DMS114 treated with DMSO at 0.1 percent for 48 hours (cell line): ENCODE results near the gene KRTAP10-6.
"Not testable (repeated sequence)": the region's sequence is repeated elsewhere in the genome, so short reads cannot be mapped to it uniquely, and the experiment has no call there.

Experiments used
- DNase-seq: peaks from one replicate; lab custom pipeline; 2025; ENCODE audit not compliant: unreplicated experiment; lab: John Stamatoyannopoulos, UW

Gene KRTAP10-6

DNA sequence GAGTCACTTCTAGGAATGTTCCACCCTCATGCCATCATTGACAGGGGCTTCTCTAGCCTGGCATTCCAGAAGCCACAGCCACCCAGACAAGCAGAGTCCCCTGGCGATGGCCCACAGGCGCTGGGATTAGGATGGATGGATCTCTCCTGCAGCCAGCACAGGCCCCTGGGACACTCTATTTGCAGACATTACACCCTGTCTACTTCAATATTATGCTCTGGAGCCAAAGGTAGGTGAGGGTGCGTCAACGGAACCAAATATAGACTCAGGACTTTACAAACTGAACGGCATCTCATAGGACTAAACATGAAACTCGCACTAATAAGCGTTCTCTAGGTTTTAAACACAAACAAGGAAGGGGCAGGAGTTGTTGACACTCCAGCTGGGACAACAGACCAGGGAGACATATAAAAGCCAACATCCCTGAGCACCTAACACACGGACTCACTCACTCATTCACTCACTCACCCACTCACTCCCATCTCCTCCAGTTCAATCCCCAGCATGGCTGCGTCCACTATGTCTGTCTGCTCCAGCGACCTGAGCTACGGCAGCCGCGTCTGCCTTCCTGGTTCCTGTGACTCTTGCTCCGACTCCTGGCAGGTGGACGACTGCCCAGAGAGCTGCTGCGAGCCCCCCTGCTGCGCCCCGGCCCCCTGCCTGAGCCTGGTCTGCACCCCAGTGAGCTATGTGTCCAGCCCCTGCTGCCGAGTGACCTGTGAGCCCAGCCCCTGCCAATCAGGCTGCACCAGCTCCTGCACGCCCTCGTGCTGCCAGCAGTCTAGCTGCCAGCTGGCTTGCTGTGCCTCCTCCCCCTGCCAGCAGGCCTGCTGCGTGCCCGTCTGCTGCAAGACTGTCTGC lies 8.0 kb upstream of the KRTAP10-6 start, which contains the start of gene KRTAP10-7:
Gene KRTAP10-7, plus strand, starts transcription at position 480 of the 861 bp plus-strand sequence. Its CDS starts 25 bp downstream, at position 505.
- not testable (repeated sequence) for DNase-seq

DNA sequence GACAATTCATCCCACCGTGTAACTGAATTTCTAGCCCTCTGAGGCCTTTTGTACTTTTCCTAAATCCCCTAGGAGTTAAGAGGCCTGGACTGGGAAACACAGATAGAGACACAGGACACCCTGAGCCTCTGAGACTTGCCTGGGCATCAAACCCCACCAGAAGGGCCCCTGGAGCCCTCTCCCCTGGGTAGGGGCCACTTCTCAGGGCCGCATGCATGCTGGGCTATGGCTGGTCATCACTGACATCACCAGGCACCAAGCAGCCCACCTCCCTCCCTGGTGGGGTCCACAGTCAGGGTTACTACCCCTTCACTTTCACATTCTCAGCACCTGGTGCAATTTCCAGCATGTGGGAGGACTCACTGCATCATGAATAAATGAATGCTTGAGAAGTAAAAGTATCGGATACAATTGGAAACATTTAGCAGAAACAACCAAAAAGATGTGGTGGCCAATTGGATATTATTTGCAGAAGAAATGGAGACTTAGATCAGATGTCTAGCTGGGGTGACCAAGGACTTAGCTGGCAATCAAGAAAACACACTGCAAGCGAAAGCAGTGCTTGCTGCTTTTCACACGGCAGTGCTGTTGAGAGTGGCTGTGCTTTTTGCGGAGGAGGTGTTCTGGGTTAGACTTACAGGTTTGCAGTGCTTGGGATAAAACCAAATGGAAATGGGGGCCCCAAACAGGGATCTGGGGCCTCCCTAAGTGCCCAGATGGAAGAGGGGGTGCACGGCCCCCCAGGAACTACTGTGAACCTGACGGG lies 7.1 kb upstream of the KRTAP10-6 start:
- DNase-seq: no peak

DNA sequence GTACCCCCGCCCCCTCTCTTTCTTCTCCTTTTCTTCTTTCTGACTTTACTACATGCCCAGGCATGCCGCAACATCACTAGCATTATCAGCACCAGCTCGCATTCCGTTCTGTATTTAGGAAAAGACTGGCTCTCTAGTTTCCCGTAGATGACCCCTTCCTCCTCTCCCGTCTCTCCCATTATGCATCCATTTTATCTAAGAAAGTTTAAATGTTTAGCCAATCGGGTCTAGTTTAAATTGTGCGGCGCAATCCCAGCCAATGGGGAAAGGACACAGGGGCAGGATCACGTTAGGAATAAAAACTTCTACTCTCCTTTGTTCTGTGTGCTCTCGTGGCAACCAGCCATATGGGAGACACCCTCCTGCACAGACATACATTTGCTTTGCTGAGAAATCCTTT lies 5.8 kb upstream of the KRTAP10-6 start:
- DNase-seq: no peak

DNA sequence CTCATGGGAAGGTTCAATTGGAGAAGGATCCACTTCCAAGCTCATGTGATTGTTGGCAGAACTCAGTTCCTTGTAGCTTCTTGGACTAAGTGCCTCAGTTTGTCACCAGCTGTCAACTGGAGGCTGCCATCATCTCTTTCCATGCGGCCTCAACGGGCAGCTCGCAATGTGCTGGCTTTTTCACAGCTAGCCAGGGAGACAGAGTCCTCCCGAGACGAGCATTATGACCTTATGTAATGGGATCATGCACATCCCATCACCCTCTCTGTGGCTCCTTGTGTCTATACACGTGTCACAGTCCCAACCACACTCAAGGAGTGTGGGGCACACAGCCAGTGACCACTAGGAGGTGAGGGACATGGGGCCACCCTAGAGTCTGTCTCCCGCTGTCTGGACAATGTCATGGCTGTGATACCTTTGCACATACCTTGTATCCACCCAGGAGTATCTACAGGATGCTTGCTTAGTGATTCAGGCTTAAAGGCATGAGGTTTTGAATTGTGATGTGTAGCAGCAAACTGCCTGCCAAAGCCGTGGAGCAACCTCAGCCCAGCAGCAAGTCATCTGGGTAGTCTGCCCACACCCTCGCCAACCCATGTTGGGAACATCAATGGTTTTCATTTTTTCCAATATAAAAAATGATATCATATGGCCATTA lies 3.9 kb upstream of the KRTAP10-6 start:
- DNase-seq: no peak

DNA sequence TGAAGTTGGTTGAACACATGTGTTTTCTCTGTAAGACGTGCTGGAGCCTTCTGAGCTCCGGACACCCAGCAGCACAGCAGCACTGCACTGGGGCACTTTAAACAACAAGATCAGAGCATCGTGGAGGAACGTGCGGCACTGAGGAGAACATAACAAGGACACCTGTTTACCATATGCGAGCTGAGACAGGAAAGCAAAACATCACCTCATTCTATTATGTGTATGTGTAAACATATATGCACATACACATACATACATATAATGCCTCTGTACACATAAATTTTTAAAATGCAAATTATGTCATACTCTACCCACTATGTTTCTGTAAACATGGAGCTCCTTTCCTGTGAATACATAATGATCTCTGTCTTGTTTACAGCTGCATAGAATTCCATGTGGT lies 3.2 kb upstream of the KRTAP10-6 start:
- no peak for DNase-seq

DNA sequence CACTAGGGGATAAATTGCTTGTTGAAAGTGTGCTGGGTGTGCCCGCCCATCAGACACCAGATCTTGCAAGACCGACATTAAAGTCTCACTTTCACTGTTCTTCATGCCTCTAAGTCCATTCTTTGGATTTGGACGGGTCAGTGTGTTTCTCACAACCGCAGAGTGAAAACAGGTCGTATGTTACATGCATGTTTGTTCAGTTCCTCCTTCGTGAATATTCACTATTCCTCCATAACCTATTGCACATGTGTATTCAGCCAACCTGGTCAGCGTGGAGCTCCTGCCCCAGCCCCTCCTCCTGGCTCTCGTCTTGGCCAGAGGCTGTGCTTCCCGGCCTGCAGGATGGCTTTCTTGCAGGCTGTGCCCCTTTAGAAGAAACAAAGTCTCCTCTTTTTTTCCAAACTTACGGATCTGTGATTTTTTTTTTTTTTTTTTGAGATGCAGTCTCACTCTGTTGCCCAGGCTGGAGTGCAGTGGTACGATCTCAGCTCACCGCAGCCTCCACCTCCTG lies 2.2 kb upstream of the KRTAP10-6 start:
- no peak for DNase-seq

DNA sequence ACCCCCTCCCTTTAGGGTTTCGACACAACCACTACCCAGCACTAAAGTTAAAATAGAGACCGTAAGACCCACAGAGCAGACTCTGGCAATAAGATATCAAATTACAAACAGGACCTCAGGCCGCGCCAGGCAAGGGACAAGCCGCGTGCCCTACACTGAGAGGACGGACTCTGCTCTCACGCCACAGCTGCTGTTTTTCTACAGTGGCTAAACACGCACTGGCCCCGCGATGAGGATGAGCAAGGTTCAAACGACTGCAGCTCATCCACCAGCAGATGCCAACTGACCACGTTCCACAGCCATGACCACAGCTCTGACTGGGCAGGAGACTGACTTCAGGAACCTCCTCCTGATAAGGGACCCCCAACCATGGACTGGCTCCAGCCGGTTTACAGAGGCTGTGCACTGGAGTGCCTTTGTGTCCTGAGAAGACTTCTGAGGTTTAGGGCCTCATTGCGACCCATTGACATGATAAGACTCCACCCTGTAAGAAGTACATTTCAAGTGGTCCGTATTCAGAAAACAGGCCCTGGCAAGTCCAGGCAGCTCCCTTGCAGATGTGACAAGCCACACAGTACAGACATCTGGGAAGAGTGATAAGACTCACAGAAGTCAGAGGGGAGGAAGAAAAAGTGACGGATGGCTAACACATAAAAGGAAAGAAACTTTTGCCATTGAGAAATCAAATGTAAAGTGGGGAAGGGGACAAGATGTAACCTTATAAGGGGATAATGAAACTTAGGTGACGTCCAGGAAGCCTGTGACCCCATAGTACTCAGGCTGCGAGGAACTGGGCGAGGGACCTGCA lies 1.5 kb upstream of the KRTAP10-6 start:
- DNase-seq: no peak

DNA sequence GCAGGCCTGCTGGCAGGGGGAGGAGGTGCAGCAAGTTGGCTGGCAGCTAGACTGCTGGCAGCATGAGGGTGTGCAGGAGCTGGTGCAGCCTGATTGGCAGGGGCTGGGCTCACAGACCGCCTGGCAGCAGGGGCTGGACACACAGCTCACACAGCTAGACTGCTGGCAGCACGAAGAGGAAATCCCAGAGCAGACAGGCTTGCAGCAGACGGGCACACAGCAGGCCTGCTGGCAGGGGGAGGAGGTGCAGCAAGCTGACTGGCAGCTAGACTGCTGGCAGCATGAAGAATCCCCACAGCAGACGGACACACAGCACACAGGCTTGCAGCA lies 539 bp downstream of the KRTAP10-6 start:
- DNase-seq: not testable (repeated sequence)

DNA sequence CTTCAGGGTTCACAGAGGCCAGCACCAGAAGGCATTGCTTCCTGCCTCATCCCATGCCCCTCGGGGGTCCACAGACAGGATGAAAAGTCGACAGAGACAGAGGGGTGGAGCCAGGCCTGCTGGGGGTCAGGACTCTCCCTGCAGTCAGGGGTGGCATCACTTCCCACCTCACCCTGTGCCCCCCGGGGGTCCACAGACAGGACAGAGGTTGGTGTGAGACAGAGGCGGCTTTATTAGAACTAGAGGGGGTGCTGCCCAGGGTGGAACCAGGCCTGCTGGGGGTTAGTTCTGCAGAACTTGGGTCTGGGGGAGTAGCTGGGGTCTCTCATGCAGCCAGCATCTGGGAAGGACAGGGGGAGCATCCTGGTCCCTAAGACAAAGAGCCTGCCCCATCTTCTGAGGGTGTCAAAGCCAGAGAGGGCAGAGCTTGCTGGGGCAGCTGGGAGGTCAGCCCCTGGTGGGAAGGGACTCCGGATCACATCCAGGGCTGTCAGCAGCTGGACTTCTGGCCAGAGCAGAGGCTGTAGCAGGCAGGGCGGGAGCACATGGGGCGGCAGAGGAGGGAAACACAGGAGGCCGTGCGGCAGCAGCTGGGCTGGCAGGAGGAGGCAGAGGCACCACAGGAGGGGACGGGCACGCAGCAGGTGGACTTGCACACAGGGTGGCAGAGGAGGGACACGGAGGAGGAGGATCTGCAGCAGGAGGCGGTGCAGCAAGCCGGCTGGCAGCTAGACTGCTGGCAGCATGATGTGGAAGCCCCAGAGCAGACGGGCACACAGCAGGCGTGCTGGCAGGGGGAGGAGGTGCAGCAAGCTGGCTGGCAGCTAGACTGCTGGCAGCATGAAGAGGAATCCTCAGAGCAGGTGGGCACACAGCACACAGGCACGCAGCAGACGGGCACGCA lies 1.2 kb downstream of the KRTAP10-6 start:
- not testable (repeated sequence) for DNase-seq

DNA sequence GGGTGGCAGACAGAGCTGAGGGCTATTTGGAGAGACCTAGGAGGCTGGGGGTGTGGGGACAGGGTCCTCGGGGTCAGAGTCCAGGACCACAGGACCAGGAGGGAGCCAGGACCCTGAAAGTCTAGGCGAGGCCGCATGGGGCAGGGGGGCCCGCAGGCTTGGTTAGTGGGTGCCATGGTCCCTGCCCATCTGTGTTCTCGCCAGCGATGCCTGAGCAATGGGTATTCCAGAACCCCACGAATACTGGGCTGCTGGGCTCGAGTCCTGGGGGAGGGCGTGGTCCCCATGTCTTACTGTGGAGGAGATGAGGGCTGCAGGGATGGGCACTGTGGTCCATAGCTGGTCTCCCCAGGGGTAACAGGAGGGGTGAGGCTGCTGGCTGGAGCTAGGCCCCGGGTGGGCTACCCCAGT lies 2.0 kb downstream of the KRTAP10-6 start:
- DNase-seq: no peak

DNA sequence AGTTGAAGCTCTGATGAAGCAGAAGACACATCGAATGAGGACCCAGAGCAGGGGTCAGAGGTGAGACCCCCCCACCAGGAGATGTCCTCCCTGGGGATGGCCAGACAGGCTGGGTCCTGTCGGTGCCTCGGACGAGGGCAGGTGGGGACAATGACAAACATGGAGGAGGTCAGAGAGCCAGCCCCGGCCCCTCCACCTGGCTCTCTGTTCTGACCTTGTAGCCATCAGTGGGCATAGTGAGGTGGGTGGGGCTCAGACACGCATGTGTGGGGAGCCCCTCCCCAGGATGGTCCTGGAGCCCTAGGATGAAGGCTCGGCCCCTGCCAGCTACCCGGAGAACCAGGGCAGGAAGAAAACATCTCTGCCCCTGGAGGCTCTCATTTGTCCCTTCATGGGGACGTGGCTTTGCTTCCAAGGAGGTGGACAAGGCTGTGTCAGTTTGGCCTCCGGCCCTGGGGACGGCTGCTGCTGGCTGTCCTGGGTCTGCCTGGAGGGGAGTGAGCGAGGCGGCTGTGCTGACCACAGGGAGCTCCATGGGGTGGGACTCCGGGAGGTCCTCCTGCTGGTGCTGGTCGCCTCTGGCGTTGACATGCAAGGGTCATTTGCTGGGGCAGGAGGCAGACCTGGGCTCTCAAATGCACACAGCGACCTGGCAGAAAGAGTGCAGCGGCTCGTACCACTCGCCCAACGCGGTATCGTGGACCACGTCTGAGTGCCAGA lies 2.6 kb downstream of the KRTAP10-6 start:
- DNase-seq: no peak

DNA sequence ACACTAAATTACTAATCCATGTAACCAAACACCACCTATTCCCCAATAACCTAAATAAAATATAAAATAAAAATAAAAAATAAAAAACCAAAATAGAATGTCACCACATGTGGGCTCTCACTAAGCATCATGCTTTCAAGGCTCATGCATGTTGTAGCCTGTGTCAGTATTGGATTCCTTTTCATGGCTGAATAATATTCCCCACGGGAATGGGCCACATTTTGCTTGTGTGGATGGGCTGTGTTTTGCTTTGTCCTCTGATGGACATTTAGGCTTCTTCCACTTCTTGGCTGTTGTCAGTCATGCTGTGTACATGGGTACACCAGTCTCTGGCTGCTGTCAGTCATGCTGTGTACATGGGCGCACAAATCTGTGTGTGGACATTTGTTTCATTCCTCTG lies 3.2 kb downstream of the KRTAP10-6 start:
- DNase-seq: no peak

DNA sequence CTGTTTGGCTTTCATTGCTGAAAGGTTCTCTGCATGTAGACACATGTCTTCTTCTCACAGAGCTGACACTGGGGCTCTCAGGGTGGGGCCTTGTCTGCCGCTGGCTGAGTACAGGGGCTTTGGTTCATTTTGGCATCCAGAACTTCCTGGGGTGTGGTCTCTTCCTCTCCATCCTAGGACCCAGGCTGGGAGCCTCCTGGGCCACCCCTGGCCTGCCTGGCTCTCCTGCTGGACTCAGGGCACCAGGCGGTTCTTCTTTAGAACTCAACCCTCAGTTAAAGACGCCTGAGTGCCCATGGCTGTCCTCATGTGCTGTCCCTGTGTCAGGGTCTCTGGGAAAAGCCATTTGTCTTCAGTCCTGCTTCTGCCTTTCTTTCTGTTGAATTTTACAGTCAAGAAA lies 6.4 kb downstream of the KRTAP10-6 start:
- DNase-seq: no peak

DNA sequence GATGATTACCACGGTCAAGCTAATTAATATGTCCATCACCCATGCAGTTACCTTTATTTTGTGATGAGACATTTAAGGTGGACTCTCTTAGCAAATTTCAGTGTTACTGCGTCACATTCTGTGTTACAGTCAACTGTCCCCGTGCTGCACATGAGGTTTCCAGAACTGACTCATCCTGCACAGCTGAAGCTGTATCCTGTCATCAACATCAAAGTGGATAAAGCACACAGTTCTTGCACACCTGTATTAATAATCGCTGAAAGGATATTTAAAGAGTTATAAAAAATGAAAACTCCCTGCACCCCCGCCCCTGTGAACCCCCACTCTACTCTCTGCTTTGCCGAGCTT lies 8.5 kb downstream of the KRTAP10-6 start:
- no peak for DNase-seq

DNA sequence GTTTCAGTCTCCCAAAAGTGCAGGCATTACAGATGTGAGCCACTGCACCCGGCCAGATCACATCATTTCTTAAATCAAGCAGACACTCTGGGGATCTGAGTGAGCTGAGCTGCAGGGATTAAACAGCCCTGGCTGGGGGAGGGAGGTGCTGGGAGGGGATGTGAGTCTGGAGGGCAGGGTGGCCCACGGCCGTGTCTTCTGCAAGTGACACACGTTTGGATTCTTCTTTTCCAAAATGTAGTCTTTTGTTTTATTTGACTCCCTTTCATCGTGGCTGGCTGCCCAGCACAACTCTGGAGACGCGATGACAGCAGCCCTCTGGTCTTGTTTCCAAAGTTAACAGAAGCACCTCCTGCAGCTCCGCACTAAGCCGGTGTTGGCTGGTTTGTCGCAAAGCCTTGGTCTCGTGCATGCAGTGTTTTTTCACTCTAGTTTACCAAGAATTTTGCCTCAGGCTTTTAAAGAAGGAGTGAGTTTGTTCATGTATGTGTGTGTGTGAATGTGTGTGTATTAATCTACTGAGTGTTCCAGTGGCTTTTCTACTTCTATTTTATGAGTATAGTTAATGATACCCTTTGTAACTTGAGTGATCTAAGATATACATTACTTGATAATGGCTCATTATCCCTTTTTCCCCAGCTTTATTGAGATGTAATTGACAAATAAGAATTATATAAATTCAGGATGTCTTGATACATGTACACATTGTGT lies 9.1 kb downstream of the KRTAP10-6 start:
- DNase-seq: no peak

DNA sequence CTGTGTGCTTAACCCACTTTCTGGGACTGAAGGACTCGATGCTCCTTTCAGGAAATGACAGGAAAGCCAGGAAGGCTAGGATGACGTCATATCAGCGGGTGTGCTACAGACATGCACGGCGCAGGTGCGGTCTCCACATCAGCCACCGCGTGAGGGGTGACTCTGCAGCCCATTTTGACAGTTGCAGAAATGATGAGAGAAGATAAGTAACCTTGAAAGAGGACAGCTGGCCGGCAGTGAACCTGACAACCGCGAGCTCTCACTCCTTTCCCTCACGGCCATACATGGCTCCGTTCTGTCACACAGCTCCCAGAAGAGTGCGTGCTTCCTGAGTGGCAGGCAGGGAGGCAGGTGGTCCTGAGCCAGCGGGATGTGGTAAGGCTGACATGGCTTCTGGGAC lies 10.2 kb downstream of the KRTAP10-6 start:
- DNase-seq: no peak

DNA sequence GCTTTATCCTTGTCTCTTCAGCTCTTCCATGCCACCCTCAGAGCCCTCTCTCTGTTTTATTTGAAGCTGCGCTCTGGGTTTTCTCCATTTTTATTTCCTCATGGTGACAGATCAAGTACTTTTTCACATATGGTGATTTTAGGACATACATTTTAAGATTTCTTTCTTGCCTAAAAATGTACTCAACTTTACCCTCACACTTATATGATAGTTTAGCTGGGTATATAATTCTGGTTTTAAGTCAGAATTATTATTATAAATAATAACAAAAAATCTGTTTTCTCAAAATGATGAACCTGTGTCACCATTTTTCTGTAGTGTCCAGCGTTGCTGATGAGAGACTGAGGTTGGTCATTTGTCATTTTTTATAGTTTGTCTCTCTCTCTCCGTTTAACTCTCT lies 11.1 kb downstream of the KRTAP10-6 start:
- DNase-seq: no peak

DNA sequence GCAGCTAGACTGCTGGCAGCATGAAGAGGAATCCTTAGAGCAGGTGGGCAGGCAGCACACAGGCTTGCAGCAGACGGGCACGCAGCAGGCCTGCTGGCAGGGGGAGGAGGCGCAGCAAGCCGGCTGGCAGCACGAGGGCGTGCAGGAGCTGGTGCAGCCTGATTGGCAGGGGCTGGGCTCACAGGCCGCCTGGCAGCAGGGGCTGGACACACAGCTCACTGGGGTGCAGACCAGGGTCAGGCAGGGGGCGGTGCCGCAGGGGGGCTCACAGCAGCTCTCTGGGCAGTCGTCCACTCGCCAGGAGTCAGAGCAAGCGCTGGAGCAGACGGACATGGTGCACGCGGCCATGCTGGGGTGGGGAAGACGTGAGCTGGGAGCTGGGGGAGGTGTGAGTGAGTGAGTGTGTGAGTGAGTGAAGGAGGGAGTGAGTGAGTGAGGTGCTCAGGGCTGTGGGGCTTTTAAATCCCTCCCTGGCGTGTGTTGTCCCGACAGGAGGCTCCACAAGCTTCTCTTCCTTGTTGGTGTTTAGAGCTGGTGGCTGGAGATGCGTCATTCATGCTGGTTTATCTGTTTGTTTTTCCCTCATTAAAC lies 12.0 kb downstream of the KRTAP10-6 start, which contains the start of gene KRTAP10-5:
Gene KRTAP10-5, minus strand, starts transcription at position 374 of the 591 bp plus-strand sequence. Its CDS starts 26 bp downstream, at position 348.
- DNase-seq: not testable (repeated sequence)
